ENCODE measurements around the gene TMEM38A.
"Not testable (repeated sequence)": the region's sequence is repeated elsewhere in the genome, so short reads cannot be mapped to it uniquely, and the experiment has no call there.

Gene TMEM38A

DNA sequence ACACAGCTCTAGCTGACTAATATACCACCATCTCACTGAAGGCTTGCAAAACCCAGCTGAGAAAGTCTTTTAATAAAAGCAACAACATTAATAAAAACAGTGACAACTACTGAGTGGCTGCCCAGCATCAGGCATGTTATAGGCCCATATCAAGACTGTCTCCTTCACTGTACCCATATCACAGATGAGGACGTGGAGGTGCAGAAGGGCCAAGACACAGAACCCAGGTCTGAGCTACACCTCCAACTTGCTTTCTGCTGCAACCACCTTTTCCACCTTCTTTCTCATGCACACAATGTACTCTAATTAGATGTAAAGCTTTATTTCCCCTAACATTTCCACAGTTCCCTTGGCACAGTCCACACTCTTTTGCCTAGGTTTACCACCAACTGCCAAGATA lies 22.3 kb upstream of the TMEM38A start:
- DNase-seq, result no peak

DNA sequence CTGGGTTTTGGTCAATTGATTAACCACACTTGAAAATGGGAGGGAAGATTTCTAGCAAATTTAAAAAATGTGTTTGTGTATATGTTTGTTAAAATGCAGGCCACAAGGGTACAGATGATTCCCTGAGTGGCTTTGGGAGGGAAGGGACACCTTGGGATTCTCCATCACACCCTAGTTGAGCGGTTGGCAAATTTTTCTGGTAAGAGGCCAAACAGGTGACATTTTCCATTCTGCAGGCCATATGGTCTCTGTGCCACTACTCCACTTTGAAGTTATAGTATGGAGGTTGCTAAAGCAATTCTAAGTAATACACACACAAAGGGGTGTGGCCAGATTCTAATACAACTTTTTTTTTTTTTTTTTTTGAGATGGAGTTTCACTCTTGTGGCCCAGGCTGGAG lies 20.0 kb upstream of the TMEM38A start:
- no peak for DNase-seq

DNA sequence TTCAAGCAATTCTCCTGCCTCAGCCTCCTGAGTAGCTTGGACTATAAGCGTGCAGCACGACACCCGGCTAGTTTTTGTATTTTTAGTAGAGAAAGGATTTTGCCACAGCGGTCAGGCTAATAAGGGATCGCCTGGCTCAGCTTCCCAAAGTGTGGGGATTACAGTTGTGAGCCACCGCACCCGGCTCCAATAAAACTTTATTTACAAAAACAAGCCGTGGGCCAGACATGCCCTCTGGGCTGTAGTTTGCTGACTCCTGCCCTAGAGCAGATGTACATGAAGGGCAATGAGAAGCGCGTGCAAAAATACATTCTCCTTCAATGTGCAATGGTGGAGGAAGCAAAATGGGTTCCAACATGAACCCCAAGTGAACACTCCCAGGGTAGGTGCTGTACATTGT lies 19.2 kb upstream of the TMEM38A start:
- DNase-seq, result no peak

DNA sequence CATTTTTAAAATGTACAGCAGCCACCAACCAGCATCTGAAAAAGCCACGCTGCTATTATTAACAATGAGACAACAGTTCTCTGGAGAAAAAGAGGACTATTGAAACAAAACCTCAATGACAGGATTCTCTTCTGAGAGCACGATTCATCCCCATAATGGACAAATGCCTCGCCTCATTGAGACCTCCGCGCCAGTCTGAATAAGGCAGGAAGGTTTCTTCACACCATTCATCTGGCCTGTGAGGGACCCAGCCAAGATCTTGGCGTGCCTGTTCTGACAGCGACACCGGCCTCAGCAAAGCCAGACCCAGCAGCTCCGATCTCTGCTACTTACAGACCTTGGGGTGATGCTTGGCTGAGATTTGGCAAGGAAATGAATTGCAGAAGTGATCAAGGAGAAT lies 15.8 kb upstream of the TMEM38A start:
- DNase-seq, result no peak

DNA sequence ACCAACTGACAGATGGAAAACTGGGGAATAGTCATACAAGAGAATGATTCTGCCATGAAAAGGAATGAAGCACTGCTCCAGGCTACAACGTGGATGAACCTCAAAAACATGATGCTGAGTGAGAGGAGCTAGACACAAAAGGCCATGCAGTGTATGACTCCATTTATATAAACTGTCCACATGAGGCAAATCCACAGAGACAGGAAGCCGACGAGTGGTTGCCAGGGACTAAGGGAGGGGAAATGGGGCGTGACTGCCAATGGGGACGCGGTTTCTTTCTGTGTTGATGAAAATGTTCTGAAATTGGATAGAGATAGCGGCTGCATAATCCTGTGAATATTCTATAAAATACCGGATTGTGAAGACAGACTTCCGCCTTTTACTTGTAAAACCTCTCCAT lies 11.2 kb upstream of the TMEM38A start:
- peak; percentile 83 for DNase-seq

DNA sequence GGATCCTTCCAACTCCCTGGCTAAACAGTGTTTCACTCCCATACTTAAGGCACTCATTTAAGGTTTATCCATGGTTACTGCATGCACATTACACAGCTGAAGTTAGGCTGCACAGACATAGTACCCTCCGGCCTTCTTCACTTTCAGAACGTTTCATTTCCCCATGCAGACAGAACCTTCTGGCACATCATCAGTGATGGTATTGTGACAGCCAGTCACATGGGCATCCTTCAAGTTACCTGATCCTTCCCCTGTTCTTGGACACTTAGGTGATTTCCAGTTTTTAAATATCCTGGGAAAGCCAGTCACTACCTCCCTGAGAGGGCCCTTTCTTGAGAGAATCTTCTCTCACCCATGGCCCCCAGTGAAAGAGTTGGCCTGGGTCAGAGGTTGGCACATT lies 10.1 kb upstream of the TMEM38A start:
- DNase-seq, result no peak

DNA sequence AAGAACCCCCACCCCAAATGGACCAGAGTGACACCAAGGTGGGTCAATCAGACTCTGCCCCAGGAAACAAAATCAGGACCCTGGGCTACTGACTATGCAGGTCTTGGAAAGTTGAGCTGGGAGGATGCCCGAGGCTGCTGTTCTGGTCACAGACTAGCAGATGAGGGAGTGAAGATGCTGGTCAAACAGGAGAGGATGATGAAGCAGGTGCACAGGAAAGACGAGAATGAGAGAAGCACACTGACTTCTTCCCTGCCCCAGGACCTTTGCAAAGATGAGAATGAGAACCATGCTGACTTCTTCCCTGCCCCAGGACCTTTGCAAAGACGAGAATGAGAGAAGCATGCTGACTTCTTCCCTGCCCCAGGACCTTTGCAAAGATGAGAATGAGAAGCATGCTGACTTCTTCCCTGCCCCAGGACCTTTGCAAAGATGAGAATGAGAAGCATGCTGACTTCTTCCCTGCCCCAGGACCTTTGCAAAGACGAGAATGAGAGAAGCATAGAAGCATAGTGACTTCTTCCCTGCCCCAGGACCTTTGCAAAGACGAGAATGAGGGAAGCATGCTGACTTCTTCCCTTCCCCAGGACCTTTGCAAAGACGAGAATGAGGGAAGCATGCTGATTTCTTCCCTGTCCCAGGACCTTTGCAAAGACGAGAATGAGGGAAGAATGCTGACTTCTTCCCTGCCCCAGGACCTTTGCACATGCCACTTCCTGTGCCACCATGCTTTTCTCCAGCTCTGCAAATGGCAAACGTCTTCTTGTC lies 9.3 kb upstream of the TMEM38A start:
- not testable (repeated sequence) for DNase-seq

DNA sequence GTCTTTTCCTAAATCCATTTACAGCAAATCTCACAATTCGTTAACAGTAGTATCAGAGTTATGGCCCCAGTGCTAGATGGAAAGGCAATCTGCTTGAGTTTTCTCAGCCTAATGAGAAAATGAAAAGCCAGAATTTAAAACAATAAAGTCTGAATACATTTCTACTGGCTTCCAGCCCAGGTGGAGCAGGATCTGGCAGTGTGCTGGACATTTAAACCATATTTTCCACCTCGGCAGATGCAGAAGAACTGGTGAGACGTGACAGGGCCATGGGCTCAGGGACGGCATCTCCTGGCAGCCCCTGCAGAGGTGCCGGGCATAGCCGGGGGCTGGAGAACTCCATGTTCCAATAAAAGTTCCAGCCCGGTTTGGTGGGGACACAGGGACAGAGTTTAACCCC lies 8.1 kb upstream of the TMEM38A start:
- DNase-seq, result no peak

DNA sequence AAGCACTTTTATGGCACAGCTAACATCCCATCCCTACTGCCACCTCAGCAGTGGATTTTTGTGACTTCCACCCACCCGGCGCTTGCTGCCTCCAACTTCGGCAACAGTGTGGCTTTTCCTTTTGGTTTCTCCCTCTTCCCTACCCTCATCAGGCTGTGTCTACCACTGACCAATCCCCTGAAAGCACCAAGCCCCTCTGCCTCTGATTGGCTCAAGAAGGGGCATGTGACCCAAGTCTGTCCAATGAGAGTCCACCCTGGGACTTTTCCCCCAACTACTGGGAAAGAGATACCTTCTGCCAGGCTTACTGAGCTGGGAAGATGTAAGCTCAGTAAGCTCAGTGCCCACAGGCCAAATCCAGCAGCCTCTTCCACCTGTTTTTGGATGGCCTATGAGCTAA lies 6.8 kb upstream of the TMEM38A start:
- no peak for DNase-seq

DNA sequence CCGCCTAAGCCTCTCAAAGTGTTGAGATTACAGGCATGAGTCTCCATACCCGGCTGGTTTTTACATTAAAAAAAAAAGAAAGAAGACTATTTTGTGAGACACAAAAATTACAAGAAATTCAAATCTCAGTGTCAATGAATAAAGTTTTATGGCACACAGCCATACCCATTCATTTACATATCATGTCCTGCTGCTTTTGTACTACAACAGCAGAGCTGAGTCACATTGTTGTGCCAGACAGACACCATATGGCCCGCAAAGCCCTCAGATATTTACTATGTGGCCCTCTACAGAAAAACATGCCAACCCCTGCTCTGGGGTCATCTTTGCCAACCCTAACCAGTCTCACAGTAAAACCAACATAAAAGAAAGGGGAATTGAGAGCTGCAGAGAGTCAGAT lies 6.3 kb upstream of the TMEM38A start:
- DNase-seq, result no peak

DNA sequence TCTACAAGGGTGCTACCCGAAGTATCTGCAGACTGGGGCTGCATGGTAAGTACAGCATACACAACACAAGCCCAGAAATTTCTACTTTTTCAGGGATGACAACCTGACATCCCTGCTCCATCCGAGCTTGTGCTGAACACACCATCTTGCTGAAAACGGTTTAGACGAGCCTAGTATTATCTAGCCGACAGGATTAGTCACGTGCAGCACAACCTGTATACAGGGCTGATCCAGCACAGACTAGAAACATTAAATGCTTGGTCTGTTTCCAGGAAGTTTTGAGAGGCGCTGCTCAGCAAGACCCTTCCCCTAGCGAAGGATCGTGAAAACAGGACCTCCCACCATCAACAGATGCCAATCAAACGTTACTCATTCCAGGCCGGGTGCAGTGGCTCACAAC lies 5.2 kb upstream of the TMEM38A start:
- no peak for DNase-seq

DNA sequence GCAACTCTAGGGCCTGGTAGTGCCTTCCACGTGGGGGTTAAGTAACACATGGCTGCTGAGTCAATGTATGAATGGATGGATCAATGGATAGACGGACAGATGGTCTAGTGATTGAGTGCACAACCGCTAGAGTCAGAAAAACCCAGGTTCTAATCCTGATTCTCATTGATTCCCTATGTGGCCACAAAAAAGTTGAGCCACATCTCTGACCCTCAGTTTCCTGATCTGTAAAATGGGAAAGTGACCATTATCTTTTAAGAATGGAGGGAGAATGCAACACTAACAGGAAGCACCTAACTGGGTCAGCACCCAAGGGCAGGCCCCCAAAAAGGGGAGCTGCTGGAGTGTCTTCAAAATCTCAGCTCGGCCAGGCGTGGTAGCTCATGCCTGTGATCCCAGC lies 3.6 kb upstream of the TMEM38A start:
- DNase-seq, result no peak

DNA sequence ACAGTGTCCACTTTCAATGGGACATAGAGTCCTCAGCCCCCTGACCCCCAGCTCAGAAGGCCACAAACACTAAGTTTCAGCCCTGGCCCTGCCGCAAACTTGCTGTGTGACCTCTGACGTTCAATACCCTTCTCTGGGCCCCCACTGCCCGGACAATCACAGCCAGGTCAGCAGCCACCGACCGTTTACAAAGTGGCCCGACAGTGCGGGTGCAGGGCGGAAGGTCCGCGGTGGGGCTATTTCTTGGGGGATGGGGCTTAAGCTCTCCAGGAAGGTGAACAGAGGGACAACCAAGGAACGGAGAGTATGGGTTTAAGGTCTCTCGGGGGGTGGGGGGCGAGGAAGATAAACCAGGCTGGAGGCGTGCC lies 1.5 kb upstream of the TMEM38A start:
- DNase-seq, result no peak

DNA sequence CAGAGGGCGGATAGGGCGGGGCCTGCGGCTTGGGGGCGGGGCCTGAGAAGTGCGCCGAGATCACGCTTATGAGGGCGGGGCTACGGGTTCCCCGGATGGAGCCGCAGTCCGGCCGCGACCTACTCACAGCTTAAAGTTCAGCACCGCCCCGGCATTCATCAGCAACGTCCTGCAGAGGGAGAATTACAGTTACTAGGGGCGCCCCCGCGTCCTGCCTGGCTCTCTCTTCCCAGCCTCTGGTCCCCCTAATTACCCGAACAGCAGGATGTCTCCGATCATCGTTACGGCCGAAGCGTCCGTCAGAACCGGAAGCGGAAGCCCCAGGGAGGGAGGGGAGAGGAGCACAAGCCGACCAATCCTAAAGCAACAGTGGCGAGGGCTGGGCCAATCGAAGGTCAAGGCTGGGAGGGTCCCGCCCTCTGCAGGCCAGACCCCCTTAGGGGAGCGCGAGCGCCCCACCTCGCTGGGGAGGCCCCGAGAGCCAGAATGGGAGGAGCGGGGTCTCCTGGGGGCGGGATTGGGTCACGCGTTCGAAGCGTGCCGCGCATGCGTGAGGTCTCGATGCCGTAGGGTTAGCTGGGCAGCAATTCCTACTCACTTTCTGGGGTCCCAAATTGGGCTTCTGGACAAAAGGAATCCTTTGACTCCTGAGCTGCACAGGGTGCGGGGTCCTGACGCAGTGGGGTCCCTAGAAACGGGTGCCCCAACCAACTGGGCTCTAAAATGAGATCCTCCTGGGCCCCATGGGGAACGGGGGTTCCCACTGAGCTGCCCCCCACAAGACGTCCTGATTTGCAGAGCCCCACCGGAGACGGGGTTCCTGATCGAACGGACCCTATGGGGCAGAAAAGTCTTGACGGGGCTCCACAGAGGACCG lies 869 bp upstream of the TMEM38A start, which contains the start of gene SMIM7:
SMIM7 (minus strand) TSS at position 313 of the 877 bp plus-strand sequence; CDS start at position 279, 34 bp downstream.
- DNase-seq, result peak; percentile 96

DNA sequence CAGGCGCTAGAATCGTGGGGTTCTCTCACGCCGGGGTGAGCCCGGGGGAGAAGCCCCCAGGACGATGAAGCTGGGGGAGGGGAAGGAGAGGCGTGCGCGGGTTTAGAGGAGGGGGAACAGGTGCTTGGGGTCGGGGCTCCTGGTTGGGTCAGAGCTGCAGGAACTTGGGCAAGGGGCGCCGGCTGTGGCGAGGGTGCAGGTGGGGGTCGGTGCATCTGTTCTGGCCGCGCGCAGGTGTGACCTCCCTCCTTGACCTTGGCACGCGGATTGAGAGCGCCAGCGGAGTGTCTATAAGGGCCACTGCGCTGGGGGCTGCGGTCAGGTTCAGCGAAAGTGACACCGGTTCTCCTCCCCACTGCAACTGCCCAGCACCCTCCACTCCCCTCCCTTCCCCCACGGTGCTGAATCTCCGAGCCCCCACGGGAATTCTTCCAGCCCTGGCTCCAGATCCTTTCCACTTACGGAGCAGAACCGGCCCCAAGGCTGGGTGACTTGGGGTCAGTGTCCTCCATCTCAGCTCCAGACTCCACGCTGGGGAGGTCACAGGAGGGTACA lies 618 bp downstream of the TMEM38A start:
- no peak for DNase-seq

DNA sequence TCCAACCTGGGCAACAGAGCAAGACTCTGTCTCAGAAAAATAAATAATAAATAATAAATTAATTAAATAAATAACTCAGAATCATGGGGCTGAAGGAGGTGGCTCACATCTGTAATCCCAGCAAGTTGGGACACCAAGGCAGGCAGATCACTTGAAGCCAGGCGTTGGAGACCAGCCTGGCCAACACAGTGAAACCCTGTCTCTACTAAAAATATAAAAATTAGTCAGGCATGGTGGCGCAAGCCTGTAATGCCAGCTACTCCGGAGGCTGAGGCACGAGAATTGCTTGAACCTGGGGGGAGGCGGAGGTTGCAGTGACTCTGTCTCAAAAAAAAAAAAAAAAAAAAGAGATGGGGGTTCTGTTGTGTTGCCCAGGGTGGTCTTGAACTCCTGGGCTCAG lies 7.2 kb downstream of the TMEM38A start:
- no peak for DNase-seq

DNA sequence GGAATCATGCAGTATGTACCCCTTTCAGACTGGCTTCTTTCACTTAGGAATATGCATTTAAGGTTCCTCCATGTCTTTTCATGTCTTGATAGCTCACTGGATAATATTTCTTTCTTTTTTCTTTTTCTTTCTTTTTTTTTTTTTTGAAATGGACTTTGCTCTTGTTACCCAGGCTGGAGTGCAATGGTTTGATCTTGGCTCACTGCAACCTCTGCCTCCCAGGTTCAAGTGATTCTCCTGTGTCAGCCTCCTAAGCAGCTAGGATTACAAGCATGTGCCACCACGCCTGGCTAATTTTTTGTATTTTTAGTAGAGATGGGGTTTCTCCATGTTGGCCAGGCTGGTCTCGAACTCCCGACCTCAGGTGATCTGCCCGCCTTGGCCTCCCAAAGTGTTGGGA lies 7.8 kb downstream of the TMEM38A start:
- DNase-seq, result not testable (repeated sequence)

DNA sequence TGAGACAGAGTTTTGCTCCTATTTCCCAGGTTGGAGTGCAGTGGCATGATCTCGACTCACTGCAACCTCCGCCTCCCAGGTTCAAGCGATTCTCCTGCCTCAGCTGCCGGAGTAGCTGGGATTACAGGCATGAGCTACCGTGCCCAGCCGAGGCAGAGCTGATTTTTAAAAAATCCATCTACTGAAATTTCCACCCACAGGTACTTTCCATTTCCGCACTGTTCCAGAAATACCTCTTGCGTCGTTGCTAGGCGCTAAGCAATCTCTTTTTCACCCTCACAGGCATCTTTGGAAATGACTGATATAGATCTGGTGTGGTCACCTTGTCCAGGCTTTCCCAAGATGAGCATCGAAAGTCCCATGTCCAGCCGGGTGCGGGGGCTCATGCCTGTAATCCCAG lies 9.4 kb downstream of the TMEM38A start:
- no peak for DNase-seq

DNA sequence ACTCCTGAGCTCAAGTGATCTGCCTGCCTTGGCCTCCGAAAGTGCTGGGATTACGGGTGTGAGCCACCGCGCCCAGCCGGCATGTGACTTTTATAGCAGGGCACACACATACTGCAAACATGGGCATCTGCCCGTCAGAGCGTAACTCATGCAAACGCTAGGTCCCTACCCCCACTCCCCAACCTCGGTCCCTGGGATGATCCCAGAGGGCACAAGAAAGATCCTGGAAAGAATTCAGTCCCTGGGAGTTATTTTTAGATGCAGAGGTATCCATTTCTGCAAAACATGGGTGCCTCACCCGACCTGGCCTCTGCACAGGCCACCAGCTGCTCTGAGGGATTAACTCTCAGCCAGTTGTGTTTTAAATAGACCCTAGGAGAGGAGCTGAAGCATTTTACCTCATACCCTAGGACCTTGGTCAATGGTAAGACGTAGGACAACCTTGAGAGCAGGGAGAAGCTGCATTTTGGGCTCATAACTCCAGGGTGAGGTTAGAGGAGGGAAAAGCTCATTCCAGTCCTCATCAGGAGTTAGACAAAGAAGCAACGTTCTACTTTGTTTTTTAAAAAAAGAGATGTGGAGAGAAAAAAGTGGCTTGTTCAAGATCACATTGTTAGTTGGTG lies 10.8 kb downstream of the TMEM38A start:
- DNase-seq, result no peak

DNA sequence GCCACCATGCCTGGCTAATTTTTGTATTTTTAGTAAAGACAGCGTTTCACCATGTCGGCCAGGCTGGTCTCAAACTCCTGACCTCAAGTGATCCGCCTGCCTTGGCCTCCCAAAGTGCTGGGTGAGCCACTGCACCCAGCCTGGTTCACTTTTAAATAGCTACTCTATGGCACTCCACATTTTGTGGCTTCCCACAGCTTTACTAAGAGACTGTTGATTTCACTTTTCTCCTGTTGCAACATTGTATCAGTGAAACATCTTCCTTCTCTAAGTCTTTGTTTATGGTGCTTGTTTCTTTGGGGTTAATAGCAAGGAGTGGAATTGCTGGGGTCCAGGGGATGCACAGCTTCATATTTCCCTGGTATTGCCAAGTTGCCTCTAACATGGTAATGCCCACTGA lies 12.3 kb downstream of the TMEM38A start:
- DNase-seq, result peak; percentile 26

DNA sequence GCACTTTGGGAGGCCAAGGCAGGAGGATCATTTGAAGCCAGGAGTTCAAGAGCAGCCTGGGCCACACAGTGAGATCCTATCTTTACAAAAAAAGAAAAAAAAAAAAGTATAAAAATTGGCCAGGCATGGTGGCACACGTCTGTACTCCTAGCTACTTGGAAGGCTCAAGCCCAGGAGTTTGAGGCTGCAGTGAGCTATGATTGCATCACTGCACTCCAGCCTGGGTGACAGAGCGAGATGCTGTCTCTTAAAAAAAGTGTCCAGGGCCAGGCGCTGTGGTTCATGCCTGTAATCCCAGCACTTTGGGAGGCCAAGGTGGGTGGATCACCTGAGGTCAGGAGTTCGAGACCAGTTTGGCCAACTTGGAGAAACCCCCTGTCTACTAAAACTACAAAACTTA lies 12.9 kb downstream of the TMEM38A start:
- not testable (repeated sequence) for DNase-seq

DNA sequence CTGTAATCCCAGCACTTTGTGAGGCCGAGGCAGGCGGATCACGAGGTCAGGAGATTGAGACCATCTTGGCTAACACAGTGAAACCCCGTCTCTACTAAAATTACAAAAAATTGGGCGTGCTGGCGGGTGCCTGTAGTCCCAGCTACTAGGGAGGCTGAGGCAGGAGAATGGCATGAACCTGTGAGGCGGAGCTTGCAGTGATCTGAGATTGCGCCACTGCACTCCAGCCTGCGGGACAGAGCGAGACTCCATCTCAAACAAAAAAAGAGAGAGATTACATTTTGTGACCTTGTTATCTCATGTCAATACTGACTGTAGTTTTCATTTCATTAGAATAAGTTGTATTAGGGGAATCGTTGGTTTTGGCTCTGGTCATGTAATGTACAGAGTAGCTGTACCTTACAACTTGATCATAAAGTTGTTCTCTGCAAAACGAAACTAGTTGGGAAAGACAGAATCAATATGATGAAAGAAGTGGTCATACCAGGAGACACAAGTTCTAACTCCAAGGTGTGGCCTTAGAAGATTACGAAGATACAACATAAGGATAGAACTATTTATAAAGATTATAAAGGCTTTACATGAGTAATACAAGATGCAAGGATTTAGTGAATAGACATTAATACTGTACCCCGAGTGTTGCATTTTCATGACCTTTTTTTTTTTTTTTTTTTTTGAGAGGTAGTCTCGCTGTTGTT lies 15.3 kb downstream of the TMEM38A start:
- DNase-seq, result no peak

DNA sequence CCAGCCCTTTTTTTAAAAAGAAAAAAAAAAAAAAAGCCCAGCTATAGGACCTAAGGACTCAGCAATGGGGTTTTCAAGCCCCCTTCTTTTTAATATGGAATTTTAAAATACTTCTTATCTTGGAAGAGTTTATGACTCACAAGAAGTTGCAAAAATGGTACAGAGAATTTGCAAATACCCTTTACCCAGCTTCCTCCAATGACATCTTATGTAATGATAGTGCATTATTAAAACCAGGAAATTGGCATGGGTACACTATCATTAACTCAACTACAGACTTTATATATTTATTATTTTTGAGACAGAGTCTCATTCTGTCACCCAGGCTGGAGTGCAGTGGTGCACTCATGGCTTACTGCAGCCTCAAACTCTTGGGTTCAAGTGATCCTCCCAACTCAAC lies 16.1 kb downstream of the TMEM38A start:
- DNase-seq, result no peak

All from GF-D8 (cell line).